Central memory CD4-positive, alpha-beta T cell (primary cell): ENCODE results near the gene NTM.

Experiments
- DNase-seq: peaks from one replicate; pipeline ENCODE4 v3.0.0; 2022

The NTM gene

GRCh38 chr11:132131047-132131446 lies 760.6 kb downstream of the NTM start:
- no peak for DNase-seq

GRCh38 chr11:132131961-132132360 lies 761.5 kb downstream of the NTM start:
- DNase-seq: no peak

GRCh38 chr11:132134322-132134721 lies 763.9 kb downstream of the NTM start:
- no peak for DNase-seq

- no peak for DNase-seq
These were observed 767.0 kb downstream of the NTM start for GRCh38 chr11:132137289-132137980.

- no peak for DNase-seq
These were observed 767.5 kb downstream of the NTM start for GRCh38 chr11:132137981-132138313.

GRCh38 chr11:132139181-132139580 lies 768.8 kb downstream of the NTM start:
- DNase-seq: no peak

- DNase-seq: no peak
These were observed 769.6 kb downstream of the NTM start for GRCh38 chr11:132140056-132140455.

- no peak for DNase-seq
These were observed 771.7 kb downstream of the NTM start for GRCh38 chr11:132142121-132142520.

GRCh38 chr11:132142554-132142953 lies 772.1 kb downstream of the NTM start:
- DNase-seq: no peak

- DNase-seq: no peak
These were observed 777.0 kb downstream of the NTM start for GRCh38 chr11:132147464-132147863.

GRCh38 chr11:132154781-132155180 lies 784.4 kb downstream of the NTM start:
- no peak for DNase-seq

- DNase-seq: no peak
These were observed 787.7 kb downstream of the NTM start for GRCh38 chr11:132158091-132158490.

- DNase-seq: no peak
These were observed 788.3 kb downstream of the NTM start for GRCh38 chr11:132158696-132159095.

- no peak for DNase-seq
These were observed 791.1 kb downstream of the NTM start for GRCh38 chr11:132161403-132162078.

GRCh38 chr11:132168344-132168981 lies 798.0 kb downstream of the NTM start:
- DNase-seq: no peak

- no peak for DNase-seq
These were observed 800.6 kb downstream of the NTM start for GRCh38 chr11:132171031-132171430.

- no peak for DNase-seq
These were observed 804.2 kb downstream of the NTM start for GRCh38 chr11:132174362-132175255.

- DNase-seq: no peak
These were observed 806.7 kb downstream of the NTM start for GRCh38 chr11:132177106-132177505.

GRCh38 chr11:132184079-132184478 lies 813.7 kb downstream of the NTM start:
- no peak for DNase-seq

GRCh38 chr11:132185726-132186592 lies 815.5 kb downstream of the NTM start:
- DNase-seq: no peak

- DNase-seq: no peak
These were observed 816.3 kb downstream of the NTM start for GRCh38 chr11:132186699-132187098.

GRCh38 chr11:132187386-132187785 lies 817.0 kb downstream of the NTM start:
- DNase-seq: no peak
